NCI-H2227 treated with DMSO at 0.1 percent for 48 hours (cell line): ENCODE measurements around the gene STX7.

ENCODE experiments used
- DNase-seq: peaks from one replicate; lab custom pipeline; 2025; lab: John Stamatoyannopoulos, UW

STX7 gene

GRCh38 chr6:132476688-132477087, 36.2 kb downstream of the STX7 start:
- no peak for DNase-seq

- DNase-seq, result no peak
Measured at GRCh38 chr6:132475925-132476324, 37.0 kb downstream of the STX7 start.

GRCh38 chr6:132471787-132472186, 41.1 kb downstream of the STX7 start:
- no peak for DNase-seq

GRCh38 chr6:132466952-132467351, 46.0 kb downstream of the STX7 start:
- DNase-seq, result no peak

- DNase-seq, result no peak
Measured at GRCh38 chr6:132465530-132466485, 47.1 kb downstream of the STX7 start.

- no peak for DNase-seq
Measured at GRCh38 chr6:132464538-132465256, 48.2 kb downstream of the STX7 start.

GRCh38 chr6:132461958-132462357, 51.0 kb downstream of the STX7 start:
- DNase-seq, result no peak

- DNase-seq, result no peak
Measured at GRCh38 chr6:132459605-132459952, 53.3 kb downstream of the STX7 start.

- DNase-seq, result no peak
Measured at GRCh38 chr6:132458887-132459604, 53.9 kb downstream of the STX7 start.

- no peak for DNase-seq
Measured at GRCh38 chr6:132456700-132457143, 56.2 kb downstream of the STX7 start.

GRCh38 chr6:132446855-132447241, 66.1 kb downstream of the STX7 start:
- DNase-seq, result no peak

GRCh38 chr6:132446141-132446854, 66.6 kb downstream of the STX7 start:
- DNase-seq, result no peak

GRCh38 chr6:132445201-132445951, 67.5 kb downstream of the STX7 start:
- no peak for DNase-seq

GRCh38 chr6:132443206-132443605, 69.7 kb downstream of the STX7 start:
- no peak for DNase-seq

- DNase-seq, result no peak
Measured at GRCh38 chr6:132430110-132430509, 82.8 kb downstream of the STX7 start.

GRCh38 chr6:132425176-132425575, 87.7 kb downstream of the STX7 start:
- no peak for DNase-seq

GRCh38 chr6:132423839-132424238, 89.1 kb downstream of the STX7 start:
- no peak for DNase-seq

GRCh38 chr6:132418235-132418965, 94.5 kb downstream of the STX7 start:
- DNase-seq, result no peak

- DNase-seq, result no peak
Measured at GRCh38 chr6:132414761-132415160, 98.2 kb downstream of the STX7 start.

GRCh38 chr6:132414322-132414721, 98.6 kb downstream of the STX7 start:
- DNase-seq, result no peak

GRCh38 chr6:132413499-132413802, 99.5 kb downstream of the STX7 start:
- no peak for DNase-seq
